HG03097 (cell line): ENCODE data around the gene ATP10A.

Experiments used
- ATAC-seq: cut with Tn5 transposase; IDR thresholded peaks from one replicate; pipeline ENCODE4 v1.9.1; 2021; ENCODE audit not compliant: unreplicated experiment, low FRiP score

ATP10A gene

GRCh38 chr15:25708391-25708790 is 154.7 kb downstream of the ATP10A start:
- no peak for ATAC-seq

- ATAC-seq = no peak
Measured at GRCh38 chr15:25707656-25708365, 155.3 kb downstream of the ATP10A start.

- ATAC-seq = no peak
Measured at GRCh38 chr15:25706176-25706955, 156.8 kb downstream of the ATP10A start.

GRCh38 chr15:25705433-25706115 is 157.6 kb downstream of the ATP10A start:
- no peak for ATAC-seq

DNA sequence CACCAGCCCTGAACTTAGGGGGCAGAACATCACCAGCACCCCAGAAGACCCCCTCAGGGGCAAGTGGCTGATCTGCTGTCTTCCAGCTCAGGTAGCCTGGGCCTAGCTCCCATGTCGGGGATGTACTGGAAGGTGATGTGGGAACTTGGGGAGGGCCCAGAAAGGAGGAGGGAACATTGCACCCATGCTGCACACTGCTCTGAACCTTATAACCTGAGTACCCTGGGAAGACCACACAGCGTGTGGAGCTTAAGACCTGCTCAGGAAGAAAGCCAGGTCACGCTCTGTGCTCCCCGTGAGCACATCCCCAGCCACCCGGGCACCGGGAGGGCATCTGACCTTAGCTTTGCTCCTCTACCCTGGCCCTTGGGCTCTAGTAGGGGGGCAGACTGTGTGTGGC is 159.4 kb downstream of the ATP10A start:
- no peak for ATAC-seq

- ATAC-seq = no peak
Measured at GRCh38 chr15:25701721-25702465, 161.2 kb downstream of the ATP10A start.

- no peak for ATAC-seq
Measured at GRCh38 chr15:25700916-25701315, 162.2 kb downstream of the ATP10A start.

DNA sequence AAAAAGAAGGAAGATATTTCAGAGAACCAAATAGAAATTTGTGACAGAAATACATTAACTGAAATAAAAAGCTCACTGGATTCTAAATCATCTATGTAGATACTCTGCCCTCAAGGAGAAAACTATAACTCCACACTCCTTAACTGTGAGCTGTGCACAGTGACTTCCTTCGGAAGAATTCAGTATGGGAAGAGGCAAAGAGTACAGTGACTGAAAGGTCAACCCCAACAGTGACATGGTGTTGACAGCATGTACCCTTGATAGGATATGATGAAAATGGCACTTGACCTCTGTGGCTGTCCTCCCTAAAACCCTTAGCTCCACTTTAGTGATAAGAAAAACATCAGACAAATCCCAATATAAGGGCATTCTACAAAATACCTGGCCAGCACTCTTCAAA is 165.5 kb downstream of the ATP10A start:
- ATAC-seq = no peak

DNA sequence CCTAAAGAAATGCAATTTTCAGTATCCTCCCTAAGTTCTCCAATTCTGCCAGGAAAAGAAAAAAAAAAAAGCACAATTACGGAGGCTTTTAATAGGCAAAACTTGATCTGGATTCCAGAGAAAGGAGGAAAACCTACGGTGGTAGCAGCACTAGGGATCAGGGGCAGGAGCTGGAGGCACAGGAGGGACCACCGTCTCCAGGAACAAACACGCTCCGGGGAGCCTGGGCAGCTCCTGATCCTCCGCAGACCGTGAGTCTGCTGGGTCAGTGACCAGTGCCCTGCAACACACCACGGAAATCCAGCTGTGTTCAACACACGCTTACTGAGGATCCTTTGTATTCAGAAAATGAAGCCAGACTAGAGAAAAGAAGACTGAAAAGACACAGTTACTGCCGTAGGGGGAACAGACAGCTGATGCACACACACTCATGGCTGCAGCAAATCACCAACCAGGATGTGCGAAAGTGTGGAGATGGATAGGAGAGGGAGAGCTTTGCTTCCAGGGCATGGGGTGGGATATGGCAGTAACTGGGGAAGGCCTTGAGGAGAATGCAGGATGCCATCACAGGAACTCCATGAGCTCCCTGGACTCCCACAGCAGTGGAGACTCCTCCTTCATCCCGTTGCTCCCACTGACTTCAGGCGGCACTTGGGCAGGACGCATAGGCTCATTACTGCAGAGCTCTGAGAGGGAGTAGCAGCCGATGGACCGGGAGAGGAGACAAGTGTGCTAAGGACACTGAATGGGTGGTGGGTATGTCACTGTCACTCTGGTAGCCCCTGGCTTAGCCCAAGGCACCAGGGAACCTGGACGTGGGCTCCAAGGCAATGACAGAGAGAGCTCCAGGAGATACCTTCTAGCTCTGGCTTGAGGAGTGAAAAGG is 167.0 kb downstream of the ATP10A start:
- no peak for ATAC-seq

DNA sequence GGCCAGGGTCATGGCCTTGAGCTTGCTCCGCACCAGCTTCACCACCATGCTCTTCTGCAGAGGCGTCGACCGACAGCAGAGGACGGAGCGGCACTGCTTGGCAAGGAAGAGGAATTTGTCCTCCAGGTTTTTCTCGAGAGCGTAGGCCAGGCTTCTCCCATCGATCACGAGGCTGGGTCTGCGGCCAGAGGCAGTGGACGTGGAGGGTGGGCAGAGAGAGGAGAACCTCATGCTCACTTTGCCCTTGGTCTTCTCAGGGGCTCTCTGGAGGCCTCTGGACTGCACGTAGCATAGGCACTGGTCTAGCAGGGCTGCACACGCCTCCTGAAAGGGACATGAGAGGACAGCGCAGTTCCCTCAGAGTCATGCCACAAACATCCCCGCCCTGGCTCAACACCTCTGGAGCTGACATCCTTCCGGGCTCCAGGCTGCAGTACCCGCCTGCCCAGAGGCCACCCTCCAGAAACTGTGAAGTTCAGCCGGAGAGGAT is 168.3 kb downstream of the ATP10A start:
- ATAC-seq = no peak

GRCh38 chr15:25694239-25694584 is 168.9 kb downstream of the ATP10A start:
- no peak for ATAC-seq

- no peak for ATAC-seq
Measured at GRCh38 chr15:25693321-25694238, 169.5 kb downstream of the ATP10A start.

DNA sequence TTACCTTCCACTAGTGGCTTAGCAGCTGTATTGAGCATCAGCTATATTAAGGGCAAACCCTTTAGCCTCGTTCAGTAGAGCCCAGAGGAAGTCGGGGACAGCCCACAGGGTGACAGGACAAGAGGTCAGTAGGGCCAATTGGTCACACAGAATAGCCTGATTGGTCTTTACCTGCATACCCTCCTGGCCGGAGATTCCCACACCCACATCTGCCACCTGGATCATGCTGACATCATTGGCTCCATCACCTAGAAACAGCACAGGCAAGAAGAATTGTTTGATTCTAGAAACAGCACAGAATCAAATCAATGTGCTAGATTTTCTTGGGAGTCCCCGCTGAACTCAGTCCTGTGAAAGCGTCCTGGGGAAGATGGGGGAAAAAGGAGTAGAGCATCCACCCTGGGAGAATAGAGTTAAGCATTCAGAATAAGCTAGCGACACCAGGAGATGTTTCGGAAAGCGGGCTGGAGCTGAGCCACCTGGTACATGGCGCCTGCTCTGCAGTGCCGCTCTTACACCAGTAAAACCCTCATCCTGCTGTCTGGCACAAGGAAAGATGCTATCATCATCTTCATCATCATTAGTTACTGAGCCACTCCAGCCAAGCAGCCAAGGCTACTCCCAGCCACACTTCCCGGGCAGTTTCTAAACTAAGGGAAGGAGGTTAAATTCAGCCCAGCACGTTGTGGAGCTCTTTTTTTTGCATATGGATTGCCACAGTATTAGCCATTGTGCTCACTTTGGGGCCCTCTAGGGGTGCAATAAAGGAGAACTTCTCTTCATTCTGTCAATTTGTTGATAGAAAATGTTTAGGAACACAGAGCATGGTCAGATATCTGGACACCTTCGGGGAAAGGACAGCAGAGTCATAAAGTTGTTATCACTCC is 171.3 kb downstream of the ATP10A start:
- ATAC-seq = no peak

- ATAC-seq = no peak
Measured at GRCh38 chr15:25690673-25691543, 172.2 kb downstream of the ATP10A start.

- no peak for ATAC-seq
Measured at GRCh38 chr15:25689592-25689991, 173.5 kb downstream of the ATP10A start.

DNA sequence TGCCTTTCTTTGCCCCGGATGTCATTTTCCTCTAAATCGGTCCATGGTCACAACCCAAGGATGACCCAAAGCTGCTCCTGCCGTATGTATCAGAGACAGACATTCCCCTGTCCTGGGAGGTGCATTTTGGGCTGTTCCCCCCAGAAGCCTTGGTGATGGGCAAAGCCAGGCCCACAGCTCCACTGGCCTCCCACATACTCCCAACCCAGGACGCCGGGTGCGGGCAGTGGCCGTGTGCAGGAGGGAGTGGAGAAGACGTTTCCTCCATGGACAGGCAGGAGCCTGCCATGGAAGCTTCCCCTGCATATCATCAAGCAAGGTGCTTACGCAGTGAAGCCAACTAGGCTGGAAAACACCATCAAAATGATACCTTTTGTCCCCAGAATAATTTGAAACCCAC is 175.0 kb downstream of the ATP10A start:
- no peak for ATAC-seq

DNA sequence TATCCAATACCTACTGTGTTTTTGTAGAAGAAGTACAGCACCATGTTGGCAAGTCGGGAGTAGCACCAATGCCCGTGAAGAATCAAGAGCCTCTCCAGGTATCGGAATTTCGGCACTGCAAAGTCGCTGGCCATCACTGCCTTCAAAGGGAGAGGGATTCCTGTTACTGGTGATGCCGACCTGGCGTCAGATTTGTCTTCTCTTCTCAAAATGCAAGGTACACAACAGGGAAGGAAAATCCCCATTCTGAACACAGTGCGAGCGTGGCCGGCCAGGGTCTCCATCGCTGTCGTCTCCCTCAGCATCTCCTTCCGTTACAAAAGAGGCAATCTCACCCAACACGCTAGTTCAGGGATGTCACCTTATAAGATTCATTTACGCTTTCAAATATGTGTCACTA is 175.4 kb downstream of the ATP10A start:
- ATAC-seq = no peak
